Measurements from ENCODE around the gene CHTOP.

Gene CHTOP

GRCh38 chr1:153616917-153617311, 17.0 kb upstream of the CHTOP start:
- Histone ChIP-seq H4K5ac (ENCODE audit: low read length) (no peak overlapping the region), H3K27me3 (ENCODE audit: insufficient read depth, low read length, poor library complexity) (no peaks in the 10 kb centered on the region), H3K56ac (ENCODE audit: low read length) (peak overlapping the region; percentile 76), H3K9ac (ENCODE audit: low read length) (peak overlapping the region; percentile 44), H3K79me2 (ENCODE audit: control insufficient read depth, insufficient read depth, low read length) (no peaks in the 10 kb centered on the region), H4K8ac (ENCODE audit: low read depth, low read length) (no peak overlapping the region), H3K4ac (ENCODE audit: low read depth, low read length) (no peak overlapping the region), H2BK5ac (ENCODE audit: low read length) (no peak overlapping the region), H3K4me3 (ENCODE audit: low read length) (no peak overlapping the region), H2AK5ac (ENCODE audit: low read length) (peak overlapping the region; percentile 69), H3K23ac (ENCODE audit: low read length) (no peak overlapping the region), H2BK15ac (replicated peaks; ENCODE audit: low read depth) (no peak overlapping the region), H3K27ac (ENCODE audit: low read depth, low read length) (no peak overlapping the region), H2BK120ac (ENCODE audit: low read depth, low read length) (no peak overlapping the region), H3K36me3 (ENCODE audit: control insufficient read depth, insufficient read depth, low read length) (no peaks in the 10 kb centered on the region), H3K79me1 (ENCODE audit: low read length) (no peaks in the 10 kb centered on the region), H3K18ac (ENCODE audit: low read length) (no peak overlapping the region), H3K4me1 (ENCODE audit: control insufficient read depth, low read depth, low read length) (peaks cover 3% of the 10 kb centered on the region), H3K4me2 (ENCODE audit: low read length) (no peak overlapping the region)
- DNase-seq: no peak
- no CpG with 5 or more reads among the region's 5 CpGs for WGBS (ENCODE audit: extremely low coverage, insufficient coverage, low lambda C conversion rate)

DNA sequence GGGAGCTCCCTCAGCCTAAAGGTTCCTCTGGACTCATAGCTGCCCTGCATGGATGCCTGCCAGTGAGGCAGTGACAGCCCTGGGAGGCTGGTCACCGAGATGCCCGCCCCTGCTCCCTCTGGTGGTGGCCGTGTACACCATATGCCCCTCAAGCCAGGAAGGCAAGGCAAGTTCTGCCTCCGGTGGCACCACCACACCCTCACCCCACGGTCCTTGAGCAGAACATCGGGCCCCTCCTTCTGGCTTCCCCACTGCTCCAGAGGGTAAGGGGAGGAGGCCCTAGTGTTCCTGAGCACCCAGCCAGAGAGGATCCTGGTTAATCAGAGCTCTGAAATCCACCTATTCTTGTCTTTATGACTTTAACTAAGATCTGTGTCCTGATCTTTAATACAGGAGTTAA, 16.2 kb upstream of the CHTOP start:
- H4K8ac ChIP-seq (ENCODE audit: low read depth, low read length): no peak overlapping the region
- no peak overlapping the region for H2BK15ac ChIP-seq (replicated peaks; ENCODE audit: low read depth)

GRCh38 chr1:153619171-153619570, 14.7 kb upstream of the CHTOP start:
- H2BK15ac ChIP-seq (replicated peaks; ENCODE audit: low read depth): no peak overlapping the region
- no peaks in the 10 kb centered on the region for H3K79me2 ChIP-seq (ENCODE audit: control insufficient read depth, insufficient read depth, low read length)
- H3K79me1 ChIP-seq (ENCODE audit: low read length): no peaks in the 10 kb centered on the region
- H3K23ac ChIP-seq (ENCODE audit: low read length): no peak overlapping the region
- H2BK120ac ChIP-seq (ENCODE audit: low read depth, low read length): no peak overlapping the region
- DNase-seq: no peak
- no peak overlapping the region for H4K8ac ChIP-seq (ENCODE audit: low read depth, low read length)
- H3K4ac ChIP-seq (ENCODE audit: low read depth, low read length): no peak overlapping the region
- no peaks in the 10 kb centered on the region for H3K4me1 ChIP-seq (ENCODE audit: control insufficient read depth, low read depth, low read length)
- H3K9ac ChIP-seq (ENCODE audit: low read length): no peak overlapping the region
- no peak overlapping the region for H4K5ac ChIP-seq (ENCODE audit: low read length)
- H3K4me2 ChIP-seq (ENCODE audit: low read length): no peak overlapping the region
- H3K36me3 ChIP-seq (ENCODE audit: control insufficient read depth, insufficient read depth, low read length): no peaks in the 10 kb centered on the region
- WGBS (ENCODE audit: extremely low coverage, insufficient coverage, low lambda C conversion rate): no CpG with 5 or more reads among the region's 6 CpGs
- H3K27ac ChIP-seq (ENCODE audit: low read depth, low read length): no peak overlapping the region
- no peak overlapping the region for H2AK5ac ChIP-seq (ENCODE audit: low read length)
- H2BK5ac ChIP-seq (ENCODE audit: low read length): no peak overlapping the region
- H3K27me3 ChIP-seq (ENCODE audit: insufficient read depth, low read length, poor library complexity): no peaks in the 10 kb centered on the region
- H3K4me3 ChIP-seq (ENCODE audit: low read length): no peak overlapping the region
- no peak overlapping the region for H3K18ac ChIP-seq (ENCODE audit: low read length)
- no peak overlapping the region for H3K56ac ChIP-seq (ENCODE audit: low read length)

More for the DNA sequence above, 16.2 kb upstream of the CHTOP start:
- Histone ChIP-seq H3K23ac (ENCODE audit: low read length) (no peak overlapping the region), H2BK5ac (ENCODE audit: low read length) (no peak overlapping the region), H3K4me3 (ENCODE audit: low read length) (no peak overlapping the region), H3K79me1 (ENCODE audit: low read length) (no peaks in the 10 kb centered on the region), H3K56ac (ENCODE audit: low read length) (no peak overlapping the region), H3K27ac (ENCODE audit: low read depth, low read length) (no peak overlapping the region), H4K5ac (ENCODE audit: low read length) (no peak overlapping the region), H3K79me2 (ENCODE audit: control insufficient read depth, insufficient read depth, low read length) (no peaks in the 10 kb centered on the region), H3K4me2 (ENCODE audit: low read length) (no peak overlapping the region), H3K4ac (ENCODE audit: low read depth, low read length) (no peak overlapping the region), H3K18ac (ENCODE audit: low read length) (no peak overlapping the region), H3K36me3 (ENCODE audit: control insufficient read depth, insufficient read depth, low read length) (no peaks in the 10 kb centered on the region), H3K27me3 (ENCODE audit: insufficient read depth, low read length, poor library complexity) (no peaks in the 10 kb centered on the region), H3K9ac (ENCODE audit: low read length) (no peak overlapping the region), H2AK5ac (ENCODE audit: low read length) (no peak overlapping the region), H3K4me1 (ENCODE audit: control insufficient read depth, low read depth, low read length) (peaks cover 3% of the 10 kb centered on the region), H2BK120ac (ENCODE audit: low read depth, low read length) (no peak overlapping the region)
- WGBS (ENCODE audit: extremely low coverage, insufficient coverage, low lambda C conversion rate): no CpG with 5 or more reads among the region's 6 CpGs
- DNase-seq: peak; percentile 85

GRCh38 chr1:153623101-153623500, 10.8 kb upstream of the CHTOP start:
- H3K27ac ChIP-seq (ENCODE audit: low read depth, low read length): no peak overlapping the region
- H2AK5ac ChIP-seq (ENCODE audit: low read length): no peak overlapping the region
- H4K8ac ChIP-seq (ENCODE audit: low read depth, low read length): no peak overlapping the region
- peaks cover 2% of the 10 kb centered on the region for H3K4me1 ChIP-seq (ENCODE audit: control insufficient read depth, low read depth, low read length)
- no peak overlapping the region for H3K56ac ChIP-seq (ENCODE audit: low read length)
- no peak overlapping the region for H3K4me2 ChIP-seq (ENCODE audit: low read length)
- no peaks in the 10 kb centered on the region for H3K27me3 ChIP-seq (ENCODE audit: insufficient read depth, low read length, poor library complexity)
- no peak for DNase-seq
- H3K9ac ChIP-seq (ENCODE audit: low read length): no peak overlapping the region
- no peak overlapping the region for H4K5ac ChIP-seq (ENCODE audit: low read length)
- H3K36me3 ChIP-seq (ENCODE audit: control insufficient read depth, insufficient read depth, low read length): no peaks in the 10 kb centered on the region
- no peak overlapping the region for H2BK15ac ChIP-seq (replicated peaks; ENCODE audit: low read depth)
- H3K18ac ChIP-seq (ENCODE audit: low read length): no peak overlapping the region
- no CpG with 5 or more reads among the region's 7 CpGs for WGBS (ENCODE audit: extremely low coverage, insufficient coverage, low lambda C conversion rate)
- H3K23ac ChIP-seq (ENCODE audit: low read length): no peak overlapping the region
- H3K79me1 ChIP-seq (ENCODE audit: low read length): no peaks in the 10 kb centered on the region
- no peak overlapping the region for H3K4ac ChIP-seq (ENCODE audit: low read depth, low read length)
- no peak overlapping the region for H2BK5ac ChIP-seq (ENCODE audit: low read length)
- H3K79me2 ChIP-seq (ENCODE audit: control insufficient read depth, insufficient read depth, low read length): no peaks in the 10 kb centered on the region
- H3K4me3 ChIP-seq (ENCODE audit: low read length): no peak overlapping the region
- no peak overlapping the region for H2BK120ac ChIP-seq (ENCODE audit: low read depth, low read length)

DNA sequence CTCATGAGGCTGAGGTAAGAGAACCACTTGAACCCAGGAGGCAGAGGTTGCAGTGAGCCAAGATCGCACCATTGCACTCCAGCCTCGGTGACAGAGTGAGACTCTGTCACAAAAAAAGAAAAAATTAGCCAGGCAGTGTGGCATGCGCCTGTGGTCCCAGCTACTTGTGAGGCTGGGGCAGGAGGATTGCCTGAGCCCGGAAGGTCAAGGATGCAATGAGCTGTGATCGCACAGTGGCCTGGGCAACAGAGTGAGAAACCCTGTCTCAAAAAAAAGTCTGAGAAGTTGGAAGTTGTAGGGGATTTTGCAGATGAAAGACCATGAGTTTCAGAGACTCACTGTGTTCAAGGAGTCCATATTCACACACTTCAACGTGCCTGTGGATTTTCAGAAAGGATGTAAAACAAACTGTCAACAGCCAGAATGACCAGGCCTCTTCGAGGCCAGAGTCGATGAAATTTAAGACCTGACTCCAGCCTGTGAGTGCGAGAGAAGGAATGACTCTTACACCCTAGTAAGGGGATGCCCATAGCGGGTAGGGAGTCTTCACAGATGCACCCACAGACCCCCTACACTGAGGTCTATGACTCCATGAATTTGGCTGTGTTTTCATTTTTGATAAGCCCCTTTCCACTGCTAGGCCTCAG, 8.8 kb upstream of the CHTOP start:
- no peaks in the 10 kb centered on the region for H3K79me1 ChIP-seq (ENCODE audit: low read length)
- no peak overlapping the region for H2BK15ac ChIP-seq (replicated peaks; ENCODE audit: low read depth)
- DNase-seq: no peak
- H2AK5ac ChIP-seq (ENCODE audit: low read length): no peak overlapping the region
- no peak overlapping the region for H4K8ac ChIP-seq (ENCODE audit: low read depth, low read length)
- H3K27ac ChIP-seq (ENCODE audit: low read depth, low read length): no peak overlapping the region
- no peak overlapping the region for H3K18ac ChIP-seq (ENCODE audit: low read length)
- H2BK120ac ChIP-seq (ENCODE audit: low read depth, low read length): no peak overlapping the region
- H3K79me2 ChIP-seq (ENCODE audit: control insufficient read depth, insufficient read depth, low read length): no peaks in the 10 kb centered on the region
- WGBS (ENCODE audit: extremely low coverage, insufficient coverage, low lambda C conversion rate): no CpG with 5 or more reads among the region's 10 CpGs
- no peak overlapping the region for H4K5ac ChIP-seq (ENCODE audit: low read length)
- no peaks in the 10 kb centered on the region for H3K27me3 ChIP-seq (ENCODE audit: insufficient read depth, low read length, poor library complexity)
- H3K23ac ChIP-seq (ENCODE audit: low read length): no peak overlapping the region
- no peak overlapping the region for H2BK5ac ChIP-seq (ENCODE audit: low read length)
- peaks cover 2% of the 10 kb centered on the region for H3K4me1 ChIP-seq (ENCODE audit: control insufficient read depth, low read depth, low read length)
- no peaks in the 10 kb centered on the region for H3K36me3 ChIP-seq (ENCODE audit: control insufficient read depth, insufficient read depth, low read length)
- H3K56ac ChIP-seq (ENCODE audit: low read length): no peak overlapping the region
- no peak overlapping the region for H3K4ac ChIP-seq (ENCODE audit: low read depth, low read length)
- H3K4me3 ChIP-seq (ENCODE audit: low read length): no peak overlapping the region
- H3K4me2 ChIP-seq (ENCODE audit: low read length): no peak overlapping the region
- no peak overlapping the region for H3K9ac ChIP-seq (ENCODE audit: low read length)

- Histone ChIP-seq H3K4me3 (ENCODE audit: low read length) (no peak overlapping the region), H3K56ac (ENCODE audit: low read length) (peak overlapping the region; percentile 89), H3K4me1 (ENCODE audit: control insufficient read depth, low read depth, low read length) (peaks cover 2% of the 10 kb centered on the region), H2AK5ac (ENCODE audit: low read length) (no peak overlapping the region), H3K27me3 (ENCODE audit: insufficient read depth, low read length, poor library complexity) (no peaks in the 10 kb centered on the region), H2BK15ac (replicated peaks; ENCODE audit: low read depth) (no peak overlapping the region), H3K79me2 (ENCODE audit: control insufficient read depth, insufficient read depth, low read length) (no peaks in the 10 kb centered on the region), H3K9ac (ENCODE audit: low read length) (peak overlapping the region; percentile 83), H3K79me1 (ENCODE audit: low read length) (no peaks in the 10 kb centered on the region), H4K8ac (ENCODE audit: low read depth, low read length) (no peak overlapping the region), H3K27ac (ENCODE audit: low read depth, low read length) (no peak overlapping the region), H2BK5ac (ENCODE audit: low read length) (no peak overlapping the region), H3K23ac (ENCODE audit: low read length) (no peak overlapping the region), H4K5ac (ENCODE audit: low read length) (no peak overlapping the region), H2BK120ac (ENCODE audit: low read depth, low read length) (no peak overlapping the region), H3K18ac (ENCODE audit: low read length) (no peak overlapping the region), H3K4me2 (ENCODE audit: low read length) (no peak overlapping the region), H3K4ac (ENCODE audit: low read depth, low read length) (no peak overlapping the region), H3K36me3 (ENCODE audit: control insufficient read depth, insufficient read depth, low read length) (no peaks in the 10 kb centered on the region)
- DNase-seq: no peak
- WGBS (ENCODE audit: extremely low coverage, insufficient coverage, low lambda C conversion rate): no CpG with 5 or more reads among the region's 3 CpGs
These were observed 7.4 kb upstream of the CHTOP start for GRCh38 chr1:153626477-153626903.

All from mesendoderm (in vitro differentiated cells).